ENCODE results near the gene SORCS2.

DNA sequence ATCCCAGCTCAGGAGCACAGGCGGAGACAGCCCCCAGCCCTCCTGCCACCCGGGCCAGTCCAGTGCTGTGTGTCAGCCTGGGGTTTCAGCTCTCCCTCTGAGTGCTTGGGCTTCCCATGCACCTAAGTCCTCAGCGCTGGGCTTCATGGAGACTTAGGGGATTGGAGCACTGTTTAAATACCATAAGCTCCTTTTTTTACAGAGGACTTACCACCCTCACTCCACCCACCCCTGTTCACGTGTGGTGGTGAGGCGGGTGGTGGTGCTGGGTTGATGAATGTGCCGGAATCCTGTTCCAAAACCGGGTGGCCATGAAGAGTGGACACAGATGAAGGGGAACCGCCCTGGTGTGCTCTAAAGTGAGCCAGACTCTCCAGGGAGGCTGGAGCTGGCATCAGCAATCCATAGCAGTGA lies 175.5 kb downstream of the SORCS2 start:
- TF ChIP-seq EZH2 (IDR thresholded peaks at IDR 0.05) (no peak), POLR2AphosphoS5 (IDR thresholded peaks at IDR 0.05; ENCODE audit: borderline replicate concordance, low read depth, low read length) (no peak), FOXP2 (optimal IDR thresholded peaks at IDR 0.05; ENCODE audit: control extremely low read depth, extremely low read length, insufficient read depth) (no peak)

Data from SK-N-MC (cell line).